GM19238 (cell line): ENCODE results near the gene CDH1.
A peak's percentile ranks its signal among the peaks of the same experiment; 100 is the strongest.

Experiments
- DNase-seq: peaks from one replicate; pipeline ENCODE4 v3.0.0; 2011; ENCODE audit warnings: low spot score; ENCODE audit not compliant: insufficient read length

The CDH1 gene

GRCh38 chr16:68760671-68761275, 23.7 kb downstream of the CDH1 start:
- peak; percentile 52 for DNase-seq

DNA sequence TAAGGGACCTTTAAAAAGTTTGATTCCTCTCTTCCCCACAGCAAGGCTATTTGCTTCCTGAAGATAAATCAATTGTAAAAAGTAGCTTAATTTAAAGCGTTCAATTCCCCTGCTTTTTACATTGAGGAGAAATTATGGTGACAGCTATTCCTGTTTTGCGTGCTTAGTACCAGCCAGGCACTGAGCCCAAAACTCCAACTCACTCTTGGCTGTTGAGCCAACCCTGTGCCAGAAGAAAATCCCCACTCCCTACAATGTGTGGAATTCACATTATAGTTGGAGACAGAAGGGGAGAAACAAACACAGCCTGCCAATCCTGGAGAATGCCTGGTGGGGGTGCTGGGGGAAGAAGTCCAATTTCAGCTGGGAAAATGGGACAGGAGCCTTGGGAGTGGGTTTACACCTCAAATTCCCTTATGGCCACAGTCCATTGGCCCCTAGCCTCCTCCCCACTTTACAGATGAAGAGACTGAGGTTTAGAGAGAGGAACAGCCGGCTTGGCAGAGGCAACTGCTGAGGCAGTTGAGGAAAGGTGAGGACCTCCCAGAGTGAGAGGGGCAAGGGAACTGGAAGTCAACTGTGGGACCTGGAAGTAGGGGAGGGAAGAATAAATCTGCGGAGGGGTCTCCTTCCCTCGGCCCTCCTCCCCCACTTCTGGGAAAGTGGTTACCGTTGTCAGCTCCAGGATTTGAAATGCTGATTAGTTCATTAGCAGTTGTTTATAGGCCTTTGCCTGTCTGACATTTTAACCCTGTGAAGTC, 26.1 kb downstream of the CDH1 start:
- no peak for DNase-seq

- no peak for DNase-seq
Observed at GRCh38 chr16:68764862-68765261, 27.8 kb downstream of the CDH1 start.

DNA sequence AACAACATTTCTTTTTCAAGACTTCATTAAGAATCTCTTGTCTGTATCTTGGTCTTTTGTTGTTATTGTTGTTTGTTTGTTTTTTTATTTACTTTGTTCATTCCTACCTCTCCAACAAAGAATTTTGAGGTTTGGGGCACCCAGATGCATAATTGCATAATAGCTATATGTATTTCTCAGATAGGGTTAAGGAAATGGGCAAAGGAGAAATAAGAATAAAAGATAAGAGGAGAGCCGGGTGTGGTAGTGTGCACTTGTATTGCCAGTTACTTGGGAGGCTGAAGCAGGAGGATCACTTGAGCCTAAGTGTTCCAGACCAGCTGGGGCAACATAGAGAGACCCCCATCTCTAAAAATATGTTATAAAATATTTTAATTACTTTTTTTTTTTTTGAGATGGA, 30.5 kb downstream of the CDH1 start:
- no peak for DNase-seq

DNA sequence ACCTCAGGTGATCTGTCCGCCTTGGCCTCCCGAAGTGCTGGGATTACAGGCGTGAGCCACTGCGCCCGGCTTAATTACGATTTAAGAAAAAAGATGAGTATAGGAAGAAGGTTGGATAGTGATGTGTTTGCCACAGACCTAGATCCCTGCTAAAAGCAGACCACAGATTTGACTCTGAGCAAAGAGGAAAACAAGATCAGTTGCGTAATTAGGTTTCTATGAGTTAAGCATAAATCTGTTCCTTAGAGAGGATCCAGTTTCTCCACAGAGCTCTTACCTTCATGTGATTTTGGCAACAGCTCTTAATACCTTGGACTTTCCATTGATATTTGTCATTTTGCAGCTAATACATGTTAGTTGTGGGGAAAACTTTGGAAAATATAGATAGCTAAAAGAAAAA, 31.1 kb downstream of the CDH1 start:
- DNase-seq = no peak

DNA sequence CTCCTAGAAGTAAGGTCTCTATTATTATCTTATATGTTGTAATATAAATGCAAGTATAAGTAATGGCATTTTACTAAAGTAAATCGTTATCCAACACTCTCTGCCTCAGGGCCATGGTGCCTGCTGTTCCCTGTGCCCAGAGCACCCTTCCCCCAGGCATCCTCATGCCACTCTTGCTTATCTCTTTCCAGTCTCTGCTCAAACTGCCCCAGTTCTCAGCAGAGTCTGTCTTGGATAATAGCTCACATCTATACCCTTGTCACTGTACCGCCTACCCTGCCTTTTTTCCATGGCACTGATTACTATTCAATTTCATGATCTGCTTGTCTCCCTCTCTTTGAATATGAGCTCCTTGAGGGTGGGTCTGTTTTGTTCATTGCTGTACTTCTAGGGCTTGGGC, 31.7 kb downstream of the CDH1 start:
- no peak for DNase-seq

DNA sequence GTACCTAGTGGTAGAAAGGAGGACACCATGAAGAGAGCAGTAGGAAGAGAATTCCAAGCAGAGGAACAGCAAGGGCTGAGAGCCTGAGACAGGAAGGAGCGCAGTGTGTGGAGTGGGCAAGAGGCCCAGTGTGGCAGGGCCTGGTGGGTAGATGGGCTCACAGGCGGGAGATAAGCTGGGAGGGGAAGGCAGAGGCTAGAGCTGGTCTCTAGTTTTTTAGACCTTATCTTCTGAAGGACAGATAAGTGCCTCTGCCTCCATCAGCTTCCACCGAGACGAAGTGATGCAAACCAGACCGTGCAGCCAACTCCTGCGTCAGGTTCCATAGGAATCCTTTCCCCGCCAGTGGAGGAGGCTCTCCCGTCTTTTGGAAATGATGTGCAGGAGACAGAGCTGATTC, 33.6 kb downstream of the CDH1 start:
- no peak for DNase-seq

DNA sequence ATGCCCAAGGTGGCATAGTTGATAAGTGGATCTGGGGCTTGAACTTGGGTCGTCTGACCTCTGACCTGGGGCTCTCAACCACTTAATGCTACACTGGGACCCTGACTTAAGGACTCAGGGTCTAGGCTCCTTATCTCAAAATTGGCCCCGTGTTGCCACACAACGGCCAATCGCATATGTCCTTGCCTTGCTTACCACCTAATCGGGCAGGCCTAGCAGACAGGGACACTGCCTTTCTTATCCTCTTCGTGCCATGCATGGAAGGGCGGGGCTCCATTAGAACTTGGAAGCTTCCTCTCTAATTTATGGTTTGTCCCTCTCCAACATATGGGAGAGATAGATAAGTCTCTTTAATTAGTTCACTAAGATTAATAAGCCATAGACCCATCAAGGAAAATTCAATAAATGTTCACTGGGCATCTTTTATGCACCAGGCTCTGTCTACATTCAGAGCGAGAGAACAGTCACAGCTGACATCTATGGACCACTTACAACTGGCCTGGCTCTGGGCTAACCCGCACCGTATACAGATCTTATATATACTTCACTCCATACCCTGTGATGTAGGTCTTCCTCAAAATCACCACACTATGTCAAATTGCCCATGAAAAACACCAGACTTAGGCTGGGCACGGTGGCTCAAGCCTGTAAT, 35.1 kb downstream of the CDH1 start:
- no peak for DNase-seq

- no peak for DNase-seq
Observed at GRCh38 chr16:68772871-68773270, 35.8 kb downstream of the CDH1 start.

- DNase-seq = no peak
Observed at GRCh38 chr16:68774982-68775634, 38.0 kb downstream of the CDH1 start.

GRCh38 chr16:68776821-68777485, 39.9 kb downstream of the CDH1 start:
- no peak for DNase-seq

DNA sequence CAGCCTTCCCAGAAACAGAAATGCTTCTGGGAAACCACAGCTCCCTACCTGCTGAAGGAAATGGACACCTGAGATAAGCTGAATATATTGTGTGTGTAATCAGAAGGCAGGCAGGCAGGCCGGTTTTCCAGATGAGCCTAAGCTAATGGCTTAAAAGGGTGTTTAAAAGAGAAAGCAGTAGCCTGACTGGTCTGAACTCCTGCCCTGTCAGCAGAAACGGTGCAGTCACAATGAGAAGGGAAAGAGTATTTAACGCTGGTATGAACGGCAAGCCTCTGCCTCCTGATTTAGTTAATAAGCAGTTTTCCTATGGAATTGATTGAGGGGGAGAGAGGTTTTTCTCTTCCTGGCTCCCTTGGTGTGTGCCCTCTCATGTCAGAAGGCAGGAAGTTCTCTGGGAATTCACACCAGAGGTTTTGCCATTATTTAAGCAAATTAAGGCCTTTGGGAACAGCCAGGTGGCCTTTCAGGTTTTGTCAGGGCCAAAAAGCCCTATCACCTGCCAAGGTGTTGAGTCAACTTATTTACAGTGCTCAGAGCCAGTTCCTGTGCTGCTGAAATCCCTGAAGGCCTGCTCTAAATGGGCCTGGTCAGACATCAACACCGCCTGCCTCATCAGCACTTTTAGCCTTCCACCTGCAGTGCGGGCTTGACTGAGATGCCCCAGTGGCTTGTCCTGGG, 41.6 kb downstream of the CDH1 start:
- DNase-seq = no peak

DNA sequence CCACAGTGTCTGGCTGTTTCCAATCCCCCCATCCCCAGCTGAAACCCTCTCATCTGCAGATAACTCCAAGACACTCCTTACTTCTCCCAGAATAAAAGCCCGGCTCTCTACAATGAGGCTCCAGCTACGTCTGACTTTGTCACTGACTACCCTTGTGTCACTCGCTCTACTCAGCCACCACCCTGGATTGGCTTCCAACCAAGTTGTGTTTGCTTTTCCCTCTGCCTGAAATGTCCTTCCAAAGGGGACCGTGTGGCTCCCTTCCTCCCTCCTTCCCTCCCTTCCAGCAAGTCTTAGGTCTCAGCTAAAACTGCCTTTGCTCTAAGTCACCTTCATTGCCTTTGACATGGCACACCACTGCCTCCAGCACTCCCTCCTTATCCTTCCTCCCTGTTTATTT, 42.8 kb downstream of the CDH1 start:
- DNase-seq = no peak

GRCh38 chr16:68781784-68782183, 44.7 kb downstream of the CDH1 start:
- DNase-seq = no peak

DNA sequence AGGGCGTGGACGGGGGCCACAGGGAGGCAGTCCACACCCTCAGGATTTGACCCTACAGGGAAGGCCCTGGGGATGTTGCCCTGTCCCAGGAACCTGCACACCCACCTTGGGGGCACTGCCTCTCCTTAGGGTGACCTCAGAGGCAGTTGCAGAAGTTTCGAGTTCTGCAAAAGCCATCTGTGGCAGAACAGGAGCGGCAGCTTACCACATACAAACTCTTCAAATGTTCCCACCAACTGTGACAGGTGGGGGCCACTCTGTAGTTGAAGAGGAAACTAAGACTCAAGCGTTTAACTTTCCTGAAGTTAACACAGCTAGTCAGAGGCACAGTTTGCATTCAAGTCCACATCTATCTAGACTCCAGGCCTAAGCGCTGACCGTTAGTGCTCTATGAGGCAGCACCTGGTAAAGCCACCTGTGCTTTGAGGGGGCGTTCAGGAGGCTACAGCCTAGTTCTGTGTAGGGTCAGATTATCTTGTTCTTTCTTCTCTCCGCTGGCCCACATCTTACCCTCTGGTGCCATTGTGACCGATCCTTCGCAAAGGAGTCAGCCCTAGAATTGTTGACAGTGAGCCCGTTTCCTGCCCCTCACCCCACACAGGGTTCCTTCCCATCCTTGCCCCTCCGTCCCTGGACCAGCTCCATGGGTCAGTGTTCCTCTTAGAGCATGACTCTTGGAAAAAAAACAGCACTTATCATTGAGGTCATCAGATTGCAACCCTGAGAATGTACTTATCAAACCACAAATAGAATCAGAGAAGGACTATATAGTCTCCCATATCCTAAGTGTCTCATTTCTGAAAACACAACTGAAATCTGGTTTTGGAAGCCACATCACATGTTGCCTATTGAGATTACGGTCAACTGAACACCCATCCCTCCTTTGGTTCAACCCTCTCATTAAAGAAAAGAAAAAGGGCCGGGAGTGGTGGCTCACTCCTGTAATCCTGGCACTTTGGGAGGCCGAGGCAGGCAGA, 45.4 kb downstream of the CDH1 start:
- no peak for DNase-seq

- no peak for DNase-seq
Observed at GRCh38 chr16:68784226-68784625, 47.1 kb downstream of the CDH1 start.

DNA sequence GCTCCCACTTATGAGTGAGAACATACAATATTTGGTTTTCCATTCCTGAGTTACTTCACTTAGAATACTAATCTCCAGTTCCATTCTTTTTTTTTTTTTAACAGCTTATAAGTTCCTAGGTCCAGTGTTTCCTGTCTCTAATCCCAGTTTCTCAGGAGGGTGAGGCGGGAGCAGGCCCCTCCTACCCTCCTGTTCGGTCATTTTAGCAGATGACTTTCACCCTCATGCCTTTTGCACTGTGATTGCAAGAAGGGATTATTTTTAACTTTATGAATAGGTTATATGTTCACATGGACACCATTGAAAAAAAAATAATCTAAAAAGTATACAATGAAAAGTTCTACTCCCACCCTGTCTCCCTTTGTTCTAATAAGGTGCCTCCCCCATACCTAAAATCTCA, 47.6 kb downstream of the CDH1 start:
- DNase-seq = no peak

DNA sequence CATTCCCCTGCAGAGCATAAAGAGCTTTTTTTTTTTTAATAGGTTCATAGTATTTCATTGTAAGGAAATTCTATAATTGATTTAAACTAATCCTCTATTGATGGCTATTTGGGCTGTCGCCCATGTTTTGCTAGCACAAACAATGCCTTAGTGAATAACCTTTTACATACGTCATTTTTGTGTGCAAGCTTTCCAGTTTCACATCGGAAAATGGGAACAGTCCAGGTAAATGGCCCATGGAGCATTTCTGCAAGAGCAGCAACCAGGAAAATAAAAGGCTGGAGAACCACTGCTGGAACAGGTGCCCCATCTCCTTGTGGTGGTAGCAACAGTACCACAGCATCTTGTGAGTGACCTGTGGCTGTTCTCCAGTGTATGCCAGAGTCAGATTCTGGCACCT, 48.6 kb downstream of the CDH1 start:
- no peak for DNase-seq

GRCh38 chr16:68786685-68787418, 49.8 kb downstream of the CDH1 start:
- no peak for DNase-seq
